Panc1 (cell line): ENCODE results near the gene DPPA4. TPM values are rescaled to one million over a fixed set of nuclear protein-coding genes. Genes with fewer than 3 reads are reported as not detected.

Experiments
- ATAC-seq: fragments of 200-7000 bp; cut with Tn5 transposase; 2 replicates; pipeline ENCODE4 v1.9.1; 2020; ENCODE audit warnings: mild to moderate bottlenecking, moderate library complexity
- BruUV-seq: library from RNA; stranded (reverse); fragments of 400-500 nt; replicated peaks from 2 replicates; lab custom pipeline; 2021; lab: Mats Ljungman, UMichigan
- CTCF ChIA-PET: fragments of 300-600 bp; sonication (Branson Sonifier 250); formaldehyde crosslinking; loops from one replicate; lab custom pipeline; 2022; ENCODE audit warnings: antibody characterized with exemption; lab: Charles Lee
- POLR2A ChIA-PET: fragments of 300-600 bp; sonication (Branson Sonifier 250); formaldehyde crosslinking; loops from one replicate; lab custom pipeline; 2022; ENCODE audit warnings: antibody characterized with exemption; lab: Charles Lee
- DNase-seq: peaks from one replicate; pipeline ENCODE4 v3.0.0-alpha.2; 2010; ENCODE audit warnings: low read depth, low spot score
- H3K27ac ChIP-seq: 2 replicates; pipeline ENCODE4 v1.5.1; 2011; ENCODE audit warnings: mild to moderate bottlenecking, low read length, inconsistent platforms
- H3K27me3 ChIP-seq: fragments of 200-500 bp; sonication (Bioruptor generic); 2 replicates; pipeline ENCODE4 v1.6.0; 2014; ENCODE audit warnings: low read length, inconsistent platforms; ENCODE audit not compliant: control insufficient read depth, insufficient read depth
- H3K36me3 ChIP-seq: fragments of 200-500 bp; sonication (Bioruptor generic); 2 replicates; pipeline ENCODE4 v1.5.1; 2014; ENCODE audit warnings: inconsistent platforms, mild to moderate bottlenecking, low read length, moderate library complexity; ENCODE audit not compliant: control insufficient read depth, insufficient read depth
- H3K4me1 ChIP-seq: 2 replicates; pipeline ENCODE4 v1.5.1; 2011; ENCODE audit warnings: inconsistent platforms, mild to moderate bottlenecking, low read length, moderate library complexity; ENCODE audit not compliant: control insufficient read depth, insufficient read depth
- H3K4me3 ChIP-seq, 2 experiments: 2 replicates each; pipeline ENCODE4 v1.5.1; 2011 to 2012; ENCODE audit warnings: low read depth in 2 of 2, low read length in 2 of 2, mild to moderate bottlenecking in 2 of 2, inconsistent platforms in 1 of 2, moderate library complexity in 1 of 2
- H3K9me3 ChIP-seq: fragments of 200-500 bp; sonication (Bioruptor generic); 2 replicates; pipeline ENCODE4 v1.5.1; 2014; ENCODE audit warnings: low read depth, mild to moderate bottlenecking, inconsistent platforms, low read length, moderate library complexity; ENCODE audit not compliant: control insufficient read depth, insufficient read depth
- POLR2AphosphoS5 ChIP-seq: IDR thresholded peaks from 2 replicates; pipeline ENCODE4 v1.6.1; 2012; ENCODE audit warnings: mild to moderate bottlenecking, low read depth, low read length, moderate library complexity
- SIN3A ChIP-seq: IDR thresholded peaks from 2 replicates; pipeline ENCODE4 v1.6.1; 2012; ENCODE audit warnings: low read depth, mild to moderate bottlenecking, low read length, moderate library complexity, borderline replicate concordance; ENCODE audit not compliant: insufficient read depth
- TCF7L2 ChIP-seq: IDR thresholded peaks from 2 replicates; pipeline ENCODE4 v1.6.1; 2011; ENCODE audit warnings: mild to moderate bottlenecking, low read depth, low read length, inconsistent platforms
- in situ Hi-C: cut with HindIII; loops from 2 replicates; pipeline ENCODE4 v1.10.0; 2016; ENCODE audit warnings: low sequenced_read_pairs, low pct_unique_long_range_greater_than_20kb
- intact Hi-C: fragments of 100-400 bp; cut with micrococcal nuclease; formaldehyde crosslinking; loops from one replicate; pipeline ENCODE4 v1.10.0; 2022; ENCODE audit not compliant: unreplicated experiment
- total RNA-seq: library from RNA; stranded (reverse); gene quantifications from one replicate; pipeline ENCODE4 v1.2.1, GENCODE V29; 2021; ENCODE audit not compliant: unreplicated experiment
- TF ChIP-seq, protein P1 (sequence below): fragments of 450-650 bp; IDR thresholded peaks from 2 replicates; pipeline ENCODE4 v1.5.1; 2017; ENCODE audit warnings: mild to moderate bottlenecking
- TF ChIP-seq, protein P2 (sequence below), 2 experiments: IDR thresholded peaks; 2 replicates each; pipeline ENCODE4 v1.6.1; 2011 to 2012; ENCODE audit warnings: low read depth in 2 of 2, control low read depth in 1 of 2, low read length in 1 of 2, mild to moderate bottlenecking in 1 of 2, moderate library complexity in 1 of 2; ENCODE audit not compliant: insufficient read depth in 1 of 2

The DPPA4 gene
- total RNA-seq, 1 experiment from 2014 or later = 0.26 TPM

DNA sequence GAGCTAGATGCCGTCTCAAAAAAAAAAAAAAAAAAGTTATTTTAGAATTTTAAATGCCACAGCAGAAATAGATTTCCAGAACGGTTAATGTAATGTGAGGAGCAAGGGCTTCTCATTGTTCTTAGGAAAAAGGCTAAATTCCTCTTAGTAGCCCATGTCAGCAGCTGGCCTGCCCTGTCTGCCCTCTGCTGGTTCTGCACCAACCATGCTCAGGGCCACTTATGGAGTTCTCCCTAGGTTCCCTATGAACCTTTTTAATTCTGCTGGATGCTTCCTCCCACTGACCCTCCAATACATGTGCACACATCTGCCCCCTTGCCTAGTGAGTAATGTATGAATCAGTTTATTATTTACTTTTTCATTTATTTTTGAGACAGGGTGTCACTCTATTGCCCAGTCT lies 32.2 kb upstream of the DPPA4 start:
- Histone ChIP-seq H3K9me3 (no peaks in the 10 kb centered on the region), H3K4me3 (no peak overlapping the region), H3K4me1 (no peaks in the 10 kb centered on the region), H3K27me3 (no peaks in the 10 kb centered on the region), H3K36me3 (no peaks in the 10 kb centered on the region), H3K27ac (no peak overlapping the region)
- TF ChIP-seq POLR2AphosphoS5 = no peak
- TF ChIP-seq, protein P1, sequence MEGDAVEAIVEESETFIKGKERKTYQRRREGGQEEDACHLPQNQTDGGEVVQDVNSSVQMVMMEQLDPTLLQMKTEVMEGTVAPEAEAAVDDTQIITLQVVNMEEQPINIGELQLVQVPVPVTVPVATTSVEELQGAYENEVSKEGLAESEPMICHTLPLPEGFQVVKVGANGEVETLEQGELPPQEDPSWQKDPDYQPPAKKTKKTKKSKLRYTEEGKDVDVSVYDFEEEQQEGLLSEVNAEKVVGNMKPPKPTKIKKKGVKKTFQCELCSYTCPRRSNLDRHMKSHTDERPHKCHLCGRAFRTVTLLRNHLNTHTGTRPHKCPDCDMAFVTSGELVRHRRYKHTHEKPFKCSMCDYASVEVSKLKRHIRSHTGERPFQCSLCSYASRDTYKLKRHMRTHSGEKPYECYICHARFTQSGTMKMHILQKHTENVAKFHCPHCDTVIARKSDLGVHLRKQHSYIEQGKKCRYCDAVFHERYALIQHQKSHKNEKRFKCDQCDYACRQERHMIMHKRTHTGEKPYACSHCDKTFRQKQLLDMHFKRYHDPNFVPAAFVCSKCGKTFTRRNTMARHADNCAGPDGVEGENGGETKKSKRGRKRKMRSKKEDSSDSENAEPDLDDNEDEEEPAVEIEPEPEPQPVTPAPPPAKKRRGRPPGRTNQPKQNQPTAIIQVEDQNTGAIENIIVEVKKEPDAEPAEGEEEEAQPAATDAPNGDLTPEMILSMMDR = peak; percentile 38; the same call in 1 of the 2 replicates
- intact Hi-C loops = loop anchor here (10.0 kb wide), 1 partner anchor 95 kb away; no protein-coding TSS in a partner anchor
- ATAC-seq (peak; percentile 51; the same call in 1 of the 2 replicates), DNase-seq (no peak)
- in situ Hi-C loops = no loop called here
- ChIA-PET POLR2A (no interaction called here), CTCF (no interaction called here)
- no TSS peak for BruUV-seq

DNA sequence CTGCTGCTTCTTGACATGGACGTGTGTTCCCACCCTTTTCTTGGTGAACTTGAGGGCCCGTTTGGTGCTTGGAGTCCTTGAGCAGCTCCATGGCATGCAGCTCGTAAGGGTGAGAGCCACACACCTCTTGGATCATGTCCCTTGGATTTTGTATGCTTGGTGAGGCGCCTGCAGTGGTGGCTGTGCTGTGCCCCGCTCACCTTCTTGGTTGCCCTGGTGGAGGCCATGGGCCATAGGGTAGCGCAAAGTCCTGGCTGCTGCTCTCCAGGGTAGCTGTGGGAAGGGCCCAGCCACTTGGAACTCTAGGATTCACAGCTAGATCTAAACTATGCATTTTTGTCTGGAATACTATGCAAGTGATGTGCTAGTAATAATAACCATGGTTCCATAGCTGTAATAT lies 26.7 kb upstream of the DPPA4 start:
- BruUV-seq = no TSS peak
- no peaks in the 10 kb centered on the region for H3K4me1 ChIP-seq
- in situ Hi-C loops (no loop called here), intact Hi-C loops (loop anchor here (10.0 kb wide), 1 partner anchor 89 kb away; no protein-coding TSS in a partner anchor)
- H3K9me3 ChIP-seq = no peaks in the 10 kb centered on the region
- H3K36me3 ChIP-seq = no peaks in the 10 kb centered on the region
- H3K4me3 ChIP-seq = no peak overlapping the region
- ChIA-PET CTCF (interaction anchor here (0.6 kb wide), 1 partner anchor 9 kb away, joined by 12 read pairs; no protein-coding TSS in a partner anchor), POLR2A (no interaction called here)
- H3K27ac ChIP-seq = no peak overlapping the region
- no peak for TF ChIP-seq SIN3A
- TF ChIP-seq POLR2AphosphoS5 = no peak
- TF ChIP-seq, protein P2, sequence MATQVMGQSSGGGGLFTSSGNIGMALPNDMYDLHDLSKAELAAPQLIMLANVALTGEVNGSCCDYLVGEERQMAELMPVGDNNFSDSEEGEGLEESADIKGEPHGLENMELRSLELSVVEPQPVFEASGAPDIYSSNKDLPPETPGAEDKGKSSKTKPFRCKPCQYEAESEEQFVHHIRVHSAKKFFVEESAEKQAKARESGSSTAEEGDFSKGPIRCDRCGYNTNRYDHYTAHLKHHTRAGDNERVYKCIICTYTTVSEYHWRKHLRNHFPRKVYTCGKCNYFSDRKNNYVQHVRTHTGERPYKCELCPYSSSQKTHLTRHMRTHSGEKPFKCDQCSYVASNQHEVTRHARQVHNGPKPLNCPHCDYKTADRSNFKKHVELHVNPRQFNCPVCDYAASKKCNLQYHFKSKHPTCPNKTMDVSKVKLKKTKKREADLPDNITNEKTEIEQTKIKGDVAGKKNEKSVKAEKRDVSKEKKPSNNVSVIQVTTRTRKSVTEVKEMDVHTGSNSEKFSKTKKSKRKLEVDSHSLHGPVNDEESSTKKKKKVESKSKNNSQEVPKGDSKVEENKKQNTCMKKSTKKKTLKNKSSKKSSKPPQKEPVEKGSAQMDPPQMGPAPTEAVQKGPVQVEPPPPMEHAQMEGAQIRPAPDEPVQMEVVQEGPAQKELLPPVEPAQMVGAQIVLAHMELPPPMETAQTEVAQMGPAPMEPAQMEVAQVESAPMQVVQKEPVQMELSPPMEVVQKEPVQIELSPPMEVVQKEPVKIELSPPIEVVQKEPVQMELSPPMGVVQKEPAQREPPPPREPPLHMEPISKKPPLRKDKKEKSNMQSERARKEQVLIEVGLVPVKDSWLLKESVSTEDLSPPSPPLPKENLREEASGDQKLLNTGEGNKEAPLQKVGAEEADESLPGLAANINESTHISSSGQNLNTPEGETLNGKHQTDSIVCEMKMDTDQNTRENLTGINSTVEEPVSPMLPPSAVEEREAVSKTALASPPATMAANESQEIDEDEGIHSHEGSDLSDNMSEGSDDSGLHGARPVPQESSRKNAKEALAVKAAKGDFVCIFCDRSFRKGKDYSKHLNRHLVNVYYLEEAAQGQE (IDR thresholded peaks at IDR 0.05; ENCODE audit: insufficient read depth in 1 of 2, low read depth in 2 of 2, low read length in 1 of 2) = no peak
- no peak for TF ChIP-seq TCF7L2
- TF ChIP-seq, protein P1 = no peak
- no peaks in the 10 kb centered on the region for H3K27me3 ChIP-seq
- no peak for DNase-seq
- ATAC-seq = no peak
